GM19238 (cell line): Measurements from ENCODE around the gene TULP4.

Experiments used
- DNase-seq: peaks from one replicate; pipeline ENCODE4 v3.0.0; 2011; ENCODE audit warnings: low spot score; ENCODE audit not compliant: insufficient read length

Gene TULP4

GRCh38 chr6:158357570-158358216, 45.4 kb downstream of the TULP4 start:
- DNase-seq, result peak; percentile 52

- DNase-seq, result no peak
Observed at GRCh38 chr6:158358450-158359077, 46.3 kb downstream of the TULP4 start.

DNA sequence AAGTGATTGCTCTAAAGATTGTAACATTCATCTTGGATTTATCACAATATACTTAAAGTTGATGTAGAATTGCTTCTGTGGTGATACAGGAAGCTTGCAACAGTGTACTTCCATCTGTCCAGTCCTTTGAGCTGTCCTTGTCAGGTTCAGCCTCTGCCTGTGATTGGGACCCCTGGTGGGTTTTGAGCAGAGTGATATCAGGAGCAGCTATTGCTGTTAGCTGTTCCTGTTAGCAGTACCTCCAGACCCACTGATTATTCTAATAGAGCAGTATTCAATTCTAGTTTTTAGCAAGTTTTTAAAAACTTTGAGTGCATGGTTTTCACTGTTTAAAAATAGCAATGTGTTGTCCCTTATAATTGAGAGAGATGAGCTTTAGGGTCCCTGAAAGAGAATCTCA, 48.8 kb downstream of the TULP4 start:
- DNase-seq, result no peak

GRCh38 chr6:158361961-158362669, 49.9 kb downstream of the TULP4 start:
- DNase-seq, result no peak

DNA sequence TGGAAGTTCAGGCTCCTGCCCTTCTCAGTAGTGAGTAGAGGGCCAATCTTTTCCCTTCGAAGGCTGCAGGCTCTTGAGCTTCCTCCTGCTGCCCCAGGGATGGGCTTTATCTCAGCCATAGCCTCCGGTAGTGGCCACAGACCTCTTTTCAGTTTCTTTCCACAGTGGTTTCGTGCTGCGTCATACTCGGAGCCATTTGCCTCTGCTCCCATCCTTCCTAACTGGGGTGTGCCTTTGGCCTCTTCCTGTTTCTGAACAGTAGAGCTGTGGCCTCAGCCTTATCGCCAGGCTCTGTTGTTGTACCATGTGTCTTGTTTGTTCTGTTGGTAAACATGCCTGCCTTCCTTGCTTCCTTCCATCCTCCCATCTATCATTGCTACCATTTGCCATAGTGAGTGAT, 54.1 kb downstream of the TULP4 start:
- DNase-seq, result no peak

DNA sequence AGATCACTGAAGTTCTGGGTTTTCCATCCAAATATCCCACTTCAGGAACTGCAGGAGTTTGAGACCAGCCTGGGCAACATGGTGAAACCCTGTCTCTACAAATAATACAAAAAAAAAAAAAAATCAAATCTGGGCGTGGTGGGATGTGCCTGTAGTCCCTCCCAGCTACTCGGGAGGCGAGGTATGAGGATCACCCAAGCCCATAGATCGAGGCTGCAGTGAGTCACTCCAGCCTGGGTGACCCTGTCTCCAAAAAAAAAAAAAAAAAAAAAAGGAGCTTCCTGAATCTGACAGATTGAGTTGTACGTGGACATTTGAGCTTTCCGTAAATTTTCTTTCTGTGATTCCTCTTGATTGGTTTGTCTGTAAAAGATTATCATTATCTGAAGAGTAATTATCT, 55.6 kb downstream of the TULP4 start:
- no peak for DNase-seq

GRCh38 chr6:158369241-158369640, 57.0 kb downstream of the TULP4 start:
- DNase-seq, result no peak

- DNase-seq, result no peak
Observed at GRCh38 chr6:158370805-158371204, 58.5 kb downstream of the TULP4 start.

- DNase-seq, result no peak
Observed at GRCh38 chr6:158371261-158371660, 59.0 kb downstream of the TULP4 start.

DNA sequence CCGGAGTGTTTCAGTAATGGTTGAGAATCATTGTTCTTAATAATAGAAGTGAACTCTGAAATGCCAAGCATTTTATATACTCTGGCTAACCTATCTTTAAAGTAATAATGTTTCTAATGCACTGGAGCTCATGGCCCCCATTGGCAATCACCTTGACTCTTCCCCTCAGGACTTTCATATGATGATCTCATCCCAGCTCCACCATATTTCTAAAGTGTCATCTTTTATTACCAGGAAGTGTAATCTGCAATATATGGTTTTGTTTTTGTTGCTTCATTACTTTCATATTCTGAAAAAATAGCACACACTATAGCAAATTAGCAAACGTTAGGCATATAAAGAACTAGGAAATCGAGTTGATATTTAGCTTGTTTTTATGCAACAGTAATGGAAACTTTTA, 60.3 kb downstream of the TULP4 start:
- DNase-seq, result no peak

GRCh38 chr6:158373214-158373613, 60.9 kb downstream of the TULP4 start:
- no peak for DNase-seq

DNA sequence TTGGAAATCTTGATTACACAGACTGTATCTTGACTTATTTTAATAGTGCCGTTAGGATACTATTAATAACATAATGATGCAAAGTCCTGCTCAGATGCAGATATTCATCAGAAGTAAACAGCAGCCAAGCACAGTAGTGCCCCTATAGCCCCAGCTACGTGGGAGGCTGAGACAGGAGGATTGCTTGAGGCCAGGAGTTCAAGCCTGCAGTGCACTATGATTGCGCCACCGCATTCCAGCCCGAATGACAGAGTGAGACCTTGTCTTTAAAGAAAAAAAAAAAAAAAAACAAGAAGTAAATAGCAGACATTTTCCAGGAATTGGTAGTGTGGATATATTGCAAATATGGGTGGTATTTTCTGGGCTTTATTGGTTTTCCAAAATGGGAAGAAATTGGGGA, 61.8 kb downstream of the TULP4 start:
- DNase-seq, result no peak

- no peak for DNase-seq
Observed at GRCh38 chr6:158376631-158377081, 64.4 kb downstream of the TULP4 start.

DNA sequence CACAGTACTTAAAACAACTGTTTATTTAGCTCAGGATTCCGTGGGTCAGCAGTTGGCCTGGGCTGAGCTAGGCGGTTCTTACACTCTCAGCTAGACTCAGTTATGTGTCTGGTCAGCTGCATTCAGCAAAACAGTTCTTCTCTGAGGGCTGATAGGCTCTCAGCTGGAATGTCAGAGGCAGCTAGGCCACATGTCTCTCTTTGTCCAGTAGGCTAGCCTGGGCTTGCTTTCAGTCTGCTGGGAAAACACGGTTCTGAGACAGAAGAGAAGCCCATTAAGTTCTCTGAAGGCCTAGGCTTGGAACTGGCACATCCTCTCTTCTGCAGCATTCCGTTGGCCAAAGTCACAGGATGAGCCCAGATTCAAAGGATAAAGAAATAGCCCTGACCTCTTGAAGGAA, 65.6 kb downstream of the TULP4 start:
- DNase-seq, result no peak

- DNase-seq, result no peak
Observed at GRCh38 chr6:158379336-158379735, 67.1 kb downstream of the TULP4 start.

DNA sequence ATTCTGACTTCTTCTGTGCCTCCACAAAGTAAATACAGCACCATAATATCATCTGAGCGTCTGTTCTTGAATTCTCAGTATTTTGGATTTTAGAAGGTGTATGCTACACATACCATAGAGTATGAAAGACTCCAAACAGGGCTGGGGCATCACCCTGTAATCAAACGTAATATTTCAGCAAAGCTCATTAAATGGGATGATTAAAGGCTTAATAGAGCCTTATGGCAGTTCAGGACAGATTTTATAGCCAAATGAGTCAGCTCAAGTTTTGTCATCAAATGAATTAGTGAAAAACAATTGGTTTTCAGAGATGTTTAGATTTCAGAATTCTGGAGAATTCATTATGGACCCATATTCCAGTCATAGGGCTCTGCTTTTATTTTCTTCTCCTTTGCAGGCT, 68.9 kb downstream of the TULP4 start:
- DNase-seq, result no peak

DNA sequence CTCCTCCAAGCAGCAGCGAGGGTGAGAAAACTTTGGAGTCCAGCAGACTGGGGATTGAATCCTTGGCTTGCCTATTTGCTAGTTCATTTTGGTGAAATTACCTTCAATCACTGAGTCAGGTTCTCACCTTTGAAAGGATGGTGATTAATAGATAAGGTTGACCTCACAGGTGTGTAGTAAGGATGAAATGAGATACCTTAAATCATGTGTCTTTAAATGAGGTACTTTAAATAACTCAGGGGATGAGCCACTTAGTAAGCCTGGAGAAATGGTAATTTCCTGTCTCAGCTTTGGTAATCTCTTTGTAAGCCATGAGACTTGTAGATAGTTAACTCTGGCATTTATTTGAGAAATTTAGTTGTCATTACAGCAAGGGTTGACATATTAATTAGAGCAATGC, 70.2 kb downstream of the TULP4 start:
- no peak for DNase-seq

DNA sequence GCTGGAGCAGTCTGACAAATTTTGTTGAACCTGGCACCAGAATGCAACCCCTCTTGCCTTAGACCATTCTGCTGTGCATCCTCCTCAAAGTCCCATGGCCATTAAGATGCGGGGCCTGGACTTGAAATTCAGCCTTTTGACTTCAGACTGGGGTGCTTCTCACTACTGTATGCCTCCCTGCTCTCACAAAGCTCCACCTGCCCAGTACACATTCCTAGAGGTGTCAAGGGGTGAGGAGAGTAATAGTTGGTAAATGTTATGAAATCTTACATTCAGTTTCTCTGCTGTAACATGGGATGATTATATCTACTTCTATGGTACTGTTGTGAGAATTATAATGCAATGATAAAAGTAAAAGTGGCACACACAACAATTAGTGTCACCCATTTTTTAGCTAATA, 70.8 kb downstream of the TULP4 start:
- DNase-seq, result no peak

DNA sequence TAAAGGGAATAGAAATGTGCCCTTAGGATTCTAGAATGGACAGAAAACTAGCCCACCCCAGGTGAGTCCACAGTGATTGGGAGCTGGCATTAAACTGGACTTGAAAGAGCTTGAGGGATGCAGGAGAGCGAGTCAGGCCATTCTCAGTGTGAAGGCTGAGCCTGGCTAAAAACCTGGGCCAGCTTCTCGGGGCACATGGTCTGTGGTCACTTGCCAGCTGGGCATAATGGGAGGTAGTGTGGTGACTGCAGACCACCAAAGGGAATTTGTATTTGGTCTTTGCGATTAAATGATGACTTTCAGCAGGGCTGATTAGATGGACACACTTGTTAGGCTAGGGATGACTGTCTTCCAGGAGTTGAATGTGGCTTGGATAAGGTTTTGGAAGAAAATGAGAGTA, 71.3 kb downstream of the TULP4 start:
- no peak for DNase-seq

GRCh38 chr6:158384671-158385110, 72.4 kb downstream of the TULP4 start:
- no peak for DNase-seq

DNA sequence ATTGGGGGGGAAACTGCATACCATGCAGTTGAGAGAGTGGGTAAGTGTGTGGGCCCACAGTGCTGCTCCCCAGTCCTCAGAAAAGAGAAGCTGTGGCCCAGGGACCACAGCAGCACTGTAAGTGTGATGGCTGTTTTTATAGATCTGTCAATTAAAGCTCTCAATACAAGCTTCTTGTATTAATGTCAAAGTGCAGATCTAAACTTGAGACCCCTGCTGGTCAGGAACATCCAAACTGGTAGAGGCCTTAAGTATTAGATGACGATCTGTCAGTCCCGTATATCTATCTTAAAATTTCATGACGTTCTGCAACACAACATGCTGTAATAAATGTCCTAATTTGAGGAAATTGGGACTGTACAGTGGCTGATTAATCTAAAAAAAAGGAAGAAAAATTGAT, 74.8 kb downstream of the TULP4 start:
- no peak for DNase-seq

DNA sequence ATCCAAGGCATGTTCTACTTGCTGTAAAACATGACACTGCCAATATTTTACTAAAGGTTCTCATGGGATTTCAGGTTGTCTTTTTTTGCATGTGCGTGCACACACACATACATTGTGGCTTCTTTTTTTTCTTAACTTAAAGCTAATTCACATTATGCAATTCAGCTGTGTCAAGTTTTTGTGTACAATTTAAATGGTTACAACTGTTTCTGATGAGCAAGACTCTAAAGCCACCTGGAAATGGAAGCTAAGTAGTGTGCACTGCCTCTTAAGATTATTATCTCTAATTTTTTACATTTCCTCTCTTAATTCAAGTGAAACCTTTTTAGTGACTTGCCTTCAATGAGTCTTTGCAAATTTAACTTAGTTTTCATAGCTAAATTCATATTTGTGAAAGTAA, 75.3 kb downstream of the TULP4 start:
- no peak for DNase-seq

GRCh38 chr6:158388727-158389126, 76.5 kb downstream of the TULP4 start:
- DNase-seq, result no peak
